ENCODE measurements around the gene DCDC2C.

- TF ChIP-seq REST (IDR thresholded peaks at IDR 0.05; ENCODE audit: low read depth, low read length) (no peak), CTCF (IDR thresholded peaks at IDR 0.05) (no peak), NRF1 (IDR thresholded peaks at IDR 0.05; ENCODE audit: low read depth, low read length) (no peak), TAF1 (IDR thresholded peaks at IDR 0.05; ENCODE audit: borderline replicate concordance, low read depth, low read length) (no peak), MAX (IDR thresholded peaks at IDR 0.05; ENCODE audit: low read depth) (no peak), RCOR1 (IDR thresholded peaks at IDR 0.05; ENCODE audit: low read length) (no peak), RFX5 (IDR thresholded peaks at IDR 0.05; ENCODE audit: low read length) (no peak), MXI1 (IDR thresholded peaks at IDR 0.05; ENCODE audit: low read depth, low read length) (no peak), SMC3 (IDR thresholded peaks at IDR 0.05; ENCODE audit: low read depth, low read length) (no peak), USF1 (IDR thresholded peaks at IDR 0.05; ENCODE audit: borderline replicate concordance, low read depth) (no peak), POLR2AphosphoS5 (IDR thresholded peaks at IDR 0.05; ENCODE audit: low read depth, low read length) (no peak), RAD21 (IDR thresholded peaks at IDR 0.05; ENCODE audit: low read length) (no peak)
Observed at GRCh38 chr2:3762771-3763447, 59.5 kb downstream of the DCDC2C start.
